Uterus (tissue), 4 donors: ENCODE measurements around the gene RAPGEF6. TPM values are rescaled to one million over a fixed set of nuclear protein-coding genes. Genes with fewer than 3 reads are reported as not detected.

Source experiments
- DNase-seq, 2 donors: peaks; one replicate each; pipeline ENCODE4 v3.0.0-alpha.2; 2019 to 2020
- H3K27ac ChIP-seq, 2 donors: fragments of 200-600 bp; sonication (generic); 1 replicate in 1 of 2; 2 replicates in 1 of 2; pipeline ENCODE4 v1.5.1; 2016 to 2018
- H3K27me3 ChIP-seq, 2 donors: fragments of 200-600 bp; sonication (generic); one replicate each; pipeline ENCODE4 v1.5.1; 2018 to 2019; ENCODE audit warnings: control low read depth in 1 of 2
- H3K36me3 ChIP-seq, 2 donors: fragments of 200-600 bp; sonication (generic); one replicate each; pipeline ENCODE4 v1.5.1; 2019; ENCODE audit warnings: control low read depth in 1 of 2
- H3K4me1 ChIP-seq, 2 donors: fragments of 200-600 bp; sonication (generic); one replicate each; pipeline ENCODE4 v1.5.1; 2018 to 2019; ENCODE audit warnings: control low read depth in 1 of 2
- H3K4me3 ChIP-seq, 2 donors: fragments of 200-600 bp; sonication (generic); 1 replicate in 1 of 2; 2 replicates in 1 of 2; pipeline ENCODE4 v1.5.1; 2018 to 2019; ENCODE audit warnings: mild to moderate bottlenecking in 1 of 2
- H3K9me3 ChIP-seq, 2 donors: fragments of 200-600 bp; sonication (generic); one replicate each; pipeline ENCODE4 v1.5.1; 2019; ENCODE audit warnings: control low read depth in 1 of 2
- POLR2A ChIP-seq, 2 donors: fragments of 450-650 bp; IDR thresholded peaks; one replicate each; pipeline ENCODE4 v1.6.1; 2016; ENCODE audit warnings: antibody characterized with exemption in 2 of 2, mild to moderate bottlenecking in 1 of 2, moderate library complexity in 1 of 2
- intact Hi-C: fragments of 100-400 bp; cut with DNase I; formaldehyde crosslinking; loops from one replicate; pipeline ENCODE4 v1.15.1; 2023; ENCODE audit warnings: low total_unique reads
- total RNA-seq, 4 donors: library from RNA; depleted of rRNA in 3 of 4; stranded (reverse); fragments of >200 nt in 3 of 4; gene quantifications; one replicate each; pipeline versions ENCODE4 v1.1.0 to v1.2.4, GENCODE V29; 2014 to 2023
- TF ChIP-seq, protein P1 (sequence below), 4 experiments: fragments of 200-600 bp in 2 of 4; fragments of 450-650 bp in 2 of 4; sonication (generic) in 2 of 4; IDR thresholded peaks; one replicate each; pipeline ENCODE4 v1.5.1; 2016 to 2019; ENCODE audit warnings: antibody characterized with exemption in 4 of 4, mild to moderate bottlenecking in 2 of 4, moderate library complexity in 1 of 4
- donor health status: DM: yes; HTN: yes; CAD: no.

RAPGEF6 gene
- total RNA-seq, 4 donors from 2014 or later: 11.8 to 36.8 (median 23.4) TPM

DNA sequence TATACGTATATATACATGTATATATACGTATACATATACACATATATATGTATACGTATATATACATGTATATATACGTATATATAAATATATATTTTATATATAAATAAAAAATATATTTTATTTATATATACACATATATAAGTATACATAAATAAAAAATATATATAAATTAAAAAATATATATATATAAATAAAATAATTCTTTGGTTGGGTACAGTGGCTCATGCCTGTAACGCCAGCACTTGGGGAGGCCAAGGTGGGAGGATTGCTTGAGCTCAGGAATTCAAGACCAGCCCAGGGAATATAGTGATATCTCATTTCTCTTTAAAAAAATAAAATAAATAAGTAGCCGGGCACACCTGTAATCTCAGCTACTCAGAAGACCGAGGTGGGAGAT lies 216.2 kb downstream of the RAPGEF6 start:
- H3K36me3 ChIP-seq: no peaks in the 10 kb centered on the region
- no peak overlapping the region for H3K27ac ChIP-seq
- no peak overlapping the region for H3K4me3 ChIP-seq
- no peaks in the 10 kb centered on the region for H3K27me3 ChIP-seq
- H3K4me1 ChIP-seq: no peaks in the 10 kb centered on the region
- DNase-seq: no peak
- H3K9me3 ChIP-seq: no peaks in the 10 kb centered on the region
- intact Hi-C loops: loop anchor here (10.0 kb wide), 1 partner anchor 254 kb away; the partner anchor contains the start of gene HINT1
- no peak for TF ChIP-seq POLR2A (IDR thresholded peaks at IDR 0.05)
- TF ChIP-seq, protein P1, sequence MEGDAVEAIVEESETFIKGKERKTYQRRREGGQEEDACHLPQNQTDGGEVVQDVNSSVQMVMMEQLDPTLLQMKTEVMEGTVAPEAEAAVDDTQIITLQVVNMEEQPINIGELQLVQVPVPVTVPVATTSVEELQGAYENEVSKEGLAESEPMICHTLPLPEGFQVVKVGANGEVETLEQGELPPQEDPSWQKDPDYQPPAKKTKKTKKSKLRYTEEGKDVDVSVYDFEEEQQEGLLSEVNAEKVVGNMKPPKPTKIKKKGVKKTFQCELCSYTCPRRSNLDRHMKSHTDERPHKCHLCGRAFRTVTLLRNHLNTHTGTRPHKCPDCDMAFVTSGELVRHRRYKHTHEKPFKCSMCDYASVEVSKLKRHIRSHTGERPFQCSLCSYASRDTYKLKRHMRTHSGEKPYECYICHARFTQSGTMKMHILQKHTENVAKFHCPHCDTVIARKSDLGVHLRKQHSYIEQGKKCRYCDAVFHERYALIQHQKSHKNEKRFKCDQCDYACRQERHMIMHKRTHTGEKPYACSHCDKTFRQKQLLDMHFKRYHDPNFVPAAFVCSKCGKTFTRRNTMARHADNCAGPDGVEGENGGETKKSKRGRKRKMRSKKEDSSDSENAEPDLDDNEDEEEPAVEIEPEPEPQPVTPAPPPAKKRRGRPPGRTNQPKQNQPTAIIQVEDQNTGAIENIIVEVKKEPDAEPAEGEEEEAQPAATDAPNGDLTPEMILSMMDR (IDR thresholded peaks at IDR 0.05): no peak

DNA sequence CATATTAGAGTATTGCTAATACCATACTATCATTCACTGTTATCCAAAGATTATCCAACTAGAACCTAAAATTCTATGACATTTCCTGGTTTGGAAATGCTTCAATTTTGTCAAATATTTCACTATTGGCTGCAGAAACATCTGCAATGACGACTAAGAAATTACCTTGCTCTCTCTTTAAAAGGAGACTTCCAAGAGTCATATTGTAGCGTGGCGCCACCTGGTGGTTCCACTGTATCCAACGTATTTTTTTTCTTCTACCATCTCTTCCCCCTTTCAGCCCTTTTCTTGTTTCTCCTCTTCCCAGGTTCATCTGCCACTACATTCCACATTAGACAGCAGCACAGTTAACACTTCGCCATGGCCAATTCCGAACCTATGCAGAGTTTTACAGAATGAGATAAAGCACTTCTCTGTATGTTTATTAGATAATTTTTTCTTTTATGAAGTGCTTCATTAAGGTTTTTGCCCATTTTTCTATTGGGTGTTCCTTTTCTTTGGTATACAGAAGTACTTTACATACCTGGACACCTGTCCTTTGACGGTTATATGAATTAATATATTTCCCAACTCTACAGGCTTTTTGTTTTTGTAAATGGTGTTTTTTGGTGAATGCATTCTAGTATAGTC lies 217.7 kb downstream of the RAPGEF6 start:
- H3K4me3 ChIP-seq: no peak overlapping the region
- DNase-seq: peak; percentile 65 to 66
- no peaks in the 10 kb centered on the region for H3K27me3 ChIP-seq

GRCh38 chr5:131416729-131417128 lies 218.3 kb downstream of the RAPGEF6 start:
- Histone ChIP-seq H3K36me3 (no peaks in the 10 kb centered on the region), H3K4me1 (no peaks in the 10 kb centered on the region), H3K4me3 (no peak overlapping the region), H3K9me3 (no peaks in the 10 kb centered on the region), H3K27ac (no peak overlapping the region), H3K27me3 (no peaks in the 10 kb centered on the region)
- DNase-seq: no peak
- TF ChIP-seq, protein P1 (IDR thresholded peaks at IDR 0.05): no peak
- TF ChIP-seq POLR2A (IDR thresholded peaks at IDR 0.05): no peak
- intact Hi-C loops: loop anchor here (10.0 kb wide), 1 partner anchor 252 kb away; the partner anchor contains the start of gene HINT1

More for the DNA sequence above, 217.7 kb downstream of the RAPGEF6 start:
- no peak overlapping the region for H3K27ac ChIP-seq
- H3K36me3 ChIP-seq: no peaks in the 10 kb centered on the region
- H3K9me3 ChIP-seq: no peaks in the 10 kb centered on the region
- H3K4me1 ChIP-seq: no peaks in the 10 kb centered on the region
- intact Hi-C loops: loop anchor here (10.0 kb wide), 1 partner anchor 253 kb away; the partner anchor contains the start of gene HINT1
- TF ChIP-seq, protein P1 (IDR thresholded peaks at IDR 0.05): peak; percentile 60 to 83 (median 70)
- TF ChIP-seq POLR2A (IDR thresholded peaks at IDR 0.05): no peak

DNA sequence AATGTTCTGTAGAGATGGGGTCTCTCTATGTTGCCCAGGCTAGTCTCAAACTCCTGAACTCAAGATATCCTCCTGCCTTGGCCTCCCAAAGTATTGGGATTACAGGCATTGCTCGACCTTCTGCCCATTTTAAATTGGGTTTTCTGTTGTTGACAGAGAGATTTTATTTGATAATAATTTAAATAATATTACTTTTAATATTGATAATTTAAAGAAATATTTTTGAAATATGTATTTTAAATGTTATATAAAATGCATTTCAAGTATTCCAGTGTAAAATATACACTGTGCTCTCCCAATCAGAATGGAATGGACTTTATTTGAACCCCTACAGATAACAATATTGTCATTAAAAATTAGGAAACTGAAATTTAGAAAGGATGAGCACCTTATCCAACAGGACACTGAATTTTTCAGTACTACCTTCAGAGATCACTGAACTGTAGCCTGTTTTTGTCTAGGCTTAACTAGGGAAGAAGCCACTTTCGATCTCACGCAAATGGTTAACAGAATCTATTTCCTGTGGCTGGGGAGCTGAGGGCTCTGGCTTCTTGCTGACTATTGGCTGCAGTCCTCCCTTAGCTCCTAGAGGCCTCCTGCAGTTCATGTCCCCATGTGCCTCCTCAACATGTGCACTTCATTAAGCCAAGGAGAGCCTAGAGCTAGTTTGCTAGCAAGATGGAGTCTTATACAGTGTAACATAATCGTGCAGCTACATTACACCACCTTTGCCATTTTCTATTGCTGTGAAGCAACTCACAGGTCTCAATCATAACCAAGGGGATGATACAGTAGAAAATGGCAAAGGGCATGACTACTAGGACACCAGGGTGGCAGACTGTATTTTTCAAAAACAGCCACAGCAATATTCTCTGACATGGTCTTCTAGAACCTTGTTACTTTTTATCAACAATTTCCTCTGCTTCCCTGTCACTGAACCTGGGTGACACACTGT lies 221.1 kb downstream of the RAPGEF6 start:
- no peaks in the 10 kb centered on the region for H3K9me3 ChIP-seq
- intact Hi-C loops: loop anchor here (10.0 kb wide), 1 partner anchor 249 kb away; the partner anchor contains the start of gene HINT1

More for the DNA sequence above, 221.1 kb downstream of the RAPGEF6 start:
- no peak for TF ChIP-seq POLR2A (IDR thresholded peaks at IDR 0.05)
- TF ChIP-seq, protein P1 (IDR thresholded peaks at IDR 0.05): no peak
- Histone ChIP-seq H3K4me1 (no peaks in the 10 kb centered on the region), H3K27ac (no peak overlapping the region), H3K27me3 (no peaks in the 10 kb centered on the region), H3K4me3 (no peak overlapping the region), H3K36me3 (no peaks in the 10 kb centered on the region)
- DNase-seq: no peak
